HepG2 (cell line): Measurements from ENCODE around the gene AKNA. TPM values are rescaled to one million over a fixed set of nuclear protein-coding genes. Genes with fewer than 3 reads are reported as not detected.

ENCODE experiments used
- DMAP1 ChIP-seq: IDR thresholded peaks from 2 replicates; pipeline ENCODE4 v1.6.1; 2016
- DNMT1 ChIP-seq: sonication (generic); formaldehyde crosslinking; IDR thresholded peaks from 2 replicates; pipeline ENCODE4 v1.5.1; 2020; ENCODE audit warnings: mild to moderate bottlenecking, missing genetic modification reagents
- KAT8 ChIP-seq: IDR thresholded peaks from 2 replicates; pipeline ENCODE4 v1.6.1; 2016; ENCODE audit warnings: missing genetic modification reagents, missing compliant biosample characterization
- KDM1A ChIP-seq: IDR thresholded peaks from 2 replicates; pipeline ENCODE4 v1.6.1; 2016; ENCODE audit warnings: missing compliant biosample characterization
- KMT2A ChIP-seq: sonication (generic); formaldehyde crosslinking; IDR thresholded peaks from 2 replicates; pipeline ENCODE4 v1.4.0; 2020; ENCODE audit warnings: missing genetic modification reagents
- MEF2D ChIP-seq: sonication (generic); formaldehyde crosslinking; IDR thresholded peaks from 2 replicates; pipeline ENCODE4 v1.5.1; 2020; ENCODE audit warnings: mild to moderate bottlenecking, missing genetic modification reagents
- NFYB ChIP-seq: sonication (generic); formaldehyde crosslinking; IDR thresholded peaks from 2 replicates; pipeline ENCODE4 v1.4.0; 2020; ENCODE audit warnings: missing genetic modification reagents
- PHF20 ChIP-seq: sonication (generic); formaldehyde crosslinking; IDR thresholded peaks from 2 replicates; pipeline ENCODE4 v1.5.0; 2020; ENCODE audit warnings: mild to moderate bottlenecking, missing genetic modification reagents
- PITX1 ChIP-seq: sonication (generic); formaldehyde crosslinking; IDR thresholded peaks from 2 replicates; pipeline ENCODE4 v1.5.1; 2020; ENCODE audit warnings: mild to moderate bottlenecking, missing genetic modification reagents
- POGZ ChIP-seq: sonication (generic); formaldehyde crosslinking; IDR thresholded peaks from 2 replicates; pipeline ENCODE4 v1.4.0; 2020; ENCODE audit warnings: mild to moderate bottlenecking, missing genetic modification reagents
- RARG ChIP-seq: sonication (generic); formaldehyde crosslinking; IDR thresholded peaks from 2 replicates; pipeline ENCODE4 v1.4.0; 2020; ENCODE audit warnings: low read depth, mild to moderate bottlenecking, missing genetic modification reagents
- SIN3B ChIP-seq: fragments of 150-350 bp; IDR thresholded peaks from 2 replicates; pipeline ENCODE4 v1.6.1; 2014; ENCODE audit warnings: low read length
- SPEN ChIP-seq: sonication (generic); formaldehyde crosslinking; IDR thresholded peaks from 2 replicates; pipeline ENCODE4 v1.5.1; 2020; ENCODE audit warnings: low read depth, mild to moderate bottlenecking, missing genetic modification reagents
- ZBTB8A ChIP-seq: sonication (generic); formaldehyde crosslinking; IDR thresholded peaks from 2 replicates; pipeline ENCODE4 v1.4.0; 2020; ENCODE audit warnings: mild to moderate bottlenecking, low read depth, missing genetic modification reagents, borderline replicate concordance
- ZFP36L2 ChIP-seq: sonication (generic); formaldehyde crosslinking; IDR thresholded peaks from 2 replicates; pipeline ENCODE4 v1.4.0; 2020; ENCODE audit warnings: missing genetic modification reagents
- ZFP82 ChIP-seq: sonication (generic); formaldehyde crosslinking; IDR thresholded peaks from 2 replicates; pipeline ENCODE4 v1.5.1; 2020; ENCODE audit warnings: mild to moderate bottlenecking, missing genetic modification reagents, borderline replicate concordance
- ZFP90 ChIP-seq: sonication (generic); formaldehyde crosslinking; IDR thresholded peaks from 2 replicates; pipeline ENCODE4 v1.8.0; 2022; ENCODE audit warnings: missing genetic modification reagents, mild to moderate bottlenecking, inconsistent platforms, borderline replicate concordance
- ZIK1 ChIP-seq: sonication (generic); formaldehyde crosslinking; IDR thresholded peaks from 2 replicates; pipeline ENCODE4 v1.5.0; 2020; ENCODE audit warnings: mild to moderate bottlenecking, low read depth, missing genetic modification reagents, borderline replicate concordance
- ZMYM2 ChIP-seq: sonication (generic); formaldehyde crosslinking; IDR thresholded peaks from 2 replicates; pipeline ENCODE4 v1.8.0; 2022; ENCODE audit warnings: mild to moderate bottlenecking, missing genetic modification reagents
- ZNF136 ChIP-seq: sonication (generic); formaldehyde crosslinking; IDR thresholded peaks from 2 replicates; pipeline ENCODE4 v1.8.1; 2022; ENCODE audit warnings: low read depth, mild to moderate bottlenecking, moderate library complexity, missing genetic modification reagents
- ZNF180 ChIP-seq: sonication (generic); formaldehyde crosslinking; IDR thresholded peaks from 2 replicates; pipeline ENCODE4 v1.4.0; 2020; ENCODE audit warnings: low read depth, missing genetic modification reagents, borderline replicate concordance
- ZNF251 ChIP-seq: sonication (generic); formaldehyde crosslinking; IDR thresholded peaks from 2 replicates; pipeline ENCODE4 v1.9.0; 2021; ENCODE audit warnings: mild to moderate bottlenecking, missing genetic modification reagents
- ZNF441 ChIP-seq: sonication (generic); formaldehyde crosslinking; IDR thresholded peaks from 2 replicates; pipeline ENCODE4 v1.7.0; 2021; ENCODE audit warnings: missing genetic modification reagents, borderline replicate concordance
- ZNF484 ChIP-seq: sonication (generic); formaldehyde crosslinking; IDR thresholded peaks from 2 replicates; pipeline ENCODE4 v1.5.1; 2020; ENCODE audit warnings: mild to moderate bottlenecking, low read depth, missing genetic modification reagents, borderline replicate concordance
- ZNF550 ChIP-seq: sonication (generic); formaldehyde crosslinking; IDR thresholded peaks from 2 replicates; pipeline ENCODE4 v1.4.0; 2020; ENCODE audit warnings: mild to moderate bottlenecking, missing genetic modification reagents, borderline replicate concordance
- ZNF570 ChIP-seq: sonication (generic); formaldehyde crosslinking; IDR thresholded peaks from 2 replicates; pipeline ENCODE4 v1.4.0; 2020; ENCODE audit warnings: mild to moderate bottlenecking, missing genetic modification reagents, borderline replicate concordance
- ZNF629 ChIP-seq: sonication (generic); formaldehyde crosslinking; conservative IDR thresholded peaks from 2 replicates; pipeline ENCODE4 v1.5.0; 2020; ENCODE audit warnings: missing genetic modification reagents
- ZNF703 ChIP-seq: sonication (generic); formaldehyde crosslinking; IDR thresholded peaks from 2 replicates; pipeline ENCODE4 v1.5.1; 2020; ENCODE audit warnings: missing genetic modification reagents, mild to moderate bottlenecking, moderate library complexity, borderline replicate concordance
- ZNF761 ChIP-seq: sonication (generic); formaldehyde crosslinking; conservative IDR thresholded peaks from 2 replicates; pipeline ENCODE4 v1.4.0; 2020; ENCODE audit warnings: mild to moderate bottlenecking, missing genetic modification reagents
- polyA plus RNA-seq, 8 experiments: library from polyadenylated mRNA; depleted of rRNA in 3 of 8; stranded (reverse) in 7 of 8; unstranded in 1 of 8; fragments of >200 nt; fragmentation: Illumina TruSeq in 4 of 8; extraction: Trizol in 4 of 8; gene quantifications; 2 replicates each; pipeline versions ENCODE4 v1.2.1 to v1.2.3, GENCODE V29; 2011 to 2016; ENCODE audit warnings: low read depth in 4 of 8, missing spikeins in 1 of 8, mixed read lengths in 1 of 8; ENCODE audit not compliant: insufficient read depth in 1 of 8
- total RNA-seq, 5 experiments: library from RNA; depleted of rRNA; stranded (reverse); fragments of >200 nt; fragmentation: Illumina TruSeq; extraction: Trizol; gene quantifications; 2 replicates each; pipeline ENCODE4 v1.2.3, GENCODE V29; 2016; ENCODE audit warnings: low read depth in 1 of 5
- TF ChIP-seq, protein P1 (sequence below): sonication (generic); formaldehyde crosslinking; IDR thresholded peaks from 2 replicates; pipeline ENCODE4 v1.4.0; 2020; ENCODE audit warnings: low read depth, missing genetic modification reagents

Gene AKNA
- total and polyA plus RNA-seq, 2 of the 13 experiments (the other 11 are each of a cell fraction or from before 2014, with no cell fraction given), result 3.0 to 3.1 TPM

GRCh38 chr9:114397848-114398605 lies 10.2 kb upstream of the AKNA start (continued):
- TF ChIP-seq, protein P1, sequence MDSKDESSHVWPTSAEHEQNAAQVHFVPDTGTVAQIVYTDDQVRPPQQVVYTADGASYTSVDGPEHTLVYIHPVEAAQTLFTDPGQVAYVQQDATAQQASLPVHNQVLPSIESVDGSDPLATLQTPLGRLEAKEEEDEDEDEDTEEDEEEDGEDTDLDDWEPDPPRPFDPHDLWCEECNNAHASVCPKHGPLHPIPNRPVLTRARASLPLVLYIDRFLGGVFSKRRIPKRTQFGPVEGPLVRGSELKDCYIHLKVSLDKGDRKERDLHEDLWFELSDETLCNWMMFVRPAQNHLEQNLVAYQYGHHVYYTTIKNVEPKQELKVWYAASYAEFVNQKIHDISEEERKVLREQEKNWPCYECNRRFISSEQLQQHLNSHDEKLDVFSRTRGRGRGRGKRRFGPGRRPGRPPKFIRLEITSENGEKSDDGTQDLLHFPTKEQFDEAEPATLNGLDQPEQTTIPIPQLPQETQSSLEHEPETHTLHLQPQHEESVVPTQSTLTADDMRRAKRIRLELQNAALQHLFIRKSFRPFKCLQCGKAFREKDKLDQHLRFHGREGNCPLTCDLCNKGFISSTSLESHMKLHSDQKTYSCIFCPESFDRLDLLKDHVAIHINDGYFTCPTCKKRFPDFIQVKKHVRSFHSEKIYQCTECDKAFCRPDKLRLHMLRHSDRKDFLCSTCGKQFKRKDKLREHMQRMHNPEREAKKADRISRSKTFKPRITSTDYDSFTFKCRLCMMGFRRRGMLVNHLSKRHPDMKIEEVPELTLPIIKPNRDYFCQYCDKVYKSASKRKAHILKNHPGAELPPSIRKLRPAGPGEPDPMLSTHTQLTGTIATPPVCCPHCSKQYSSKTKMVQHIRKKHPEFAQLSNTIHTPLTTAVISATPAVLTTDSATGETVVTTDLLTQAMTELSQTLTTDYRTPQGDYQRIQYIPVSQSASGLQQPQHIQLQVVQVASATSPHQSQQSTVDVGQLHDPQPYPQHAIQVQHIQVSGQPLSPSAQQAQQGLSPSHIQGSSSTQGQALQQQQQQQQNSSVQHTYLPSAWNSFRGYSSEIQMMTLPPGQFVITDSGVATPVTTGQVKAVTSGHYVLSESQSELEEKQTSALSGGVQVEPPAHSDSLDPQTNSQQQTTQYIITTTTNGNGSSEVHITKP (CRISPR knock-in tag), result no peak
- TF ChIP-seq DMAP1, result 0 out of 2 replicates have a peak, but pooled peaks have one; percentile 41
- no peak for TF ChIP-seq ZNF570
- TF ChIP-seq RARG (CRISPR knock-in tag), result no peak
- peak; percentile 55; the same call in 1 of the 2 replicates for TF ChIP-seq POGZ (CRISPR knock-in tag)
- TF ChIP-seq ZMYM2 (CRISPR knock-in tag), result peak; percentile 62; the same call in 1 of the 2 replicates
- TF ChIP-seq KDM1A (CRISPR knock-in tag), result peak; percentile 89
- TF ChIP-seq ZNF629 (CRISPR knock-in tag), result peak; percentile 98
- TF ChIP-seq SPEN (CRISPR knock-in tag), result no peak
- TF ChIP-seq ZFP82 (CRISPR knock-in tag), result no peak
- TF ChIP-seq ZNF550, result no peak
- no peak for TF ChIP-seq ZNF484 (CRISPR knock-in tag)
- TF ChIP-seq ZNF251 (CRISPR knock-in tag), result no peak
- TF ChIP-seq PITX1 (CRISPR knock-in tag), result peak; percentile 45; the same call in 1 of the 2 replicates
- TF ChIP-seq MEF2D (CRISPR knock-in tag), result no peak
- 0 out of 2 replicates have a peak, but pooled peaks have one; percentile 45 for TF ChIP-seq ZIK1 (CRISPR knock-in tag)
- TF ChIP-seq ZNF441, result no peak
- TF ChIP-seq KMT2A (CRISPR knock-in tag), result no peak
- TF ChIP-seq DNMT1 (CRISPR knock-in tag), result no peak
- peak; percentile 78 for TF ChIP-seq NFYB
- no peak for TF ChIP-seq ZBTB8A (CRISPR knock-in tag)
- peak; percentile 50; the same call in 1 of the 2 replicates for TF ChIP-seq KAT8 (CRISPR knock-in tag)
- TF ChIP-seq PHF20, result no peak
- TF ChIP-seq ZFP90 (CRISPR knock-in tag), result no peak
- no peak for TF ChIP-seq SIN3B
- TF ChIP-seq ZFP36L2, result no peak
- TF ChIP-seq ZNF180, result no peak
- TF ChIP-seq ZNF761 (CRISPR knock-in tag), result no peak
- no peak for TF ChIP-seq ZNF136
- TF ChIP-seq ZNF703, result no peak
